Transverse colon (tissue), 4 donors: Measurements from ENCODE around the gene KCTD5.

ENCODE experiments used
- CTCF ChIP-seq, 5 experiments: fragments of 200-600 bp in 3 of 5; fragments of 450-650 bp in 2 of 5; sonication (generic) in 3 of 5; IDR thresholded peaks; 1 replicate in 2 of 5; 2 replicates in 3 of 5; pipeline ENCODE4 v1.5.1; 2016 to 2017; ENCODE audit warnings: antibody characterized with exemption in 5 of 5, inconsistent platforms in 3 of 5, mild to moderate bottlenecking in 2 of 5, moderate library complexity in 1 of 5
- EP300 ChIP-seq: sonication (generic); formaldehyde crosslinking; IDR thresholded peaks from one replicate; pipeline ENCODE4 v1.6.1; 2017; ENCODE audit warnings: antibody characterized with exemption, low read depth
- POLR2A ChIP-seq: fragments of 450-650 bp; IDR thresholded peaks from one replicate; pipeline ENCODE4 v1.6.1; 2016; ENCODE audit warnings: antibody characterized with exemption, mild to moderate bottlenecking, moderate library complexity
- POLR2AphosphoS5 ChIP-seq, 3 donors: sonication (generic); formaldehyde crosslinking; IDR thresholded peaks; one replicate each; pipeline ENCODE4 v1.6.1; 2016; ENCODE audit warnings: antibody characterized with exemption in 3 of 3

DNA sequence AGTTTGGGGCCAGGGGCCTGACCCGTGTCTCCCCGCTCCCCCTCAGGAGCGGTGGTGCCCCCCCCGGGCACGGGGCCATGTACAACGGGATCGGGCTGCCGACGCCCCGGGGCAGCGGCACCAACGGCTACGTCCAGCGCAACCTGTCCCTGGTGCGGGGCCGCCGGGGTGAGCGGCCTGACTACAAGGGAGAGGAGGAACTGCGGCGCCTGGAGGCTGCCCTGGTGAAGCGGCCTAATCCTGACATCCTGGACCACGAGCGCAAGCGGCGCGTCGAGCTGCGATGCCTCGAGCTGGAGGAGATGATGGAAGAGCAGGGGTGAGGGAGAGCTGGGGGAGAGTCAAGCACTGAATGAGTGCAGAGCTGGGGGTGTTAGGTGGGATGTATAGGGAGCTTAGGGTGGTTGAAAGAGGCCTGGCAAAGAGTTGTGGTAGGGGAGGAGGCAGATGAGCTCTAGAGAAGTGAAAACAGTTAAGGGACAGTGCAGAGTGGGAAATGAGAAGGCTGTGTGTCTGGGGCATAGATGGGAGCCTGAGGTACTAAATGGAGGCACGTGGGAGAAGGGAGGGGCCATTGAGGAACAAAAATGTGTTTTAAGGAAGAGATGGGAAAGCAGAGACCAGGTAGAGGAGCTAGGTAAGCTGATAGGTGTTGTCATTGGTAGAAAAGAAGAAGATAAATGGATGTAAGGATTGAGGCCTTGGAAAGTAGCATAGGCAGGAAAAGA, 74.1 kb downstream of the KCTD5 start:
- TF ChIP-seq CTCF (IDR thresholded peaks at IDR 0.05) (no peak), POLR2A (no peak), POLR2AphosphoS5 (IDR thresholded peaks at IDR 0.05) (no peak), EP300 (no peak)
